ENCODE results near the gene BMPER. TPM values are rescaled to one million over a fixed set of nuclear protein-coding genes. Genes with fewer than 3 reads are reported as not detected.

Gene BMPER
- total and polyA plus RNA-seq, 2 of the 8 experiments (the other 6 are each of a cell fraction or from before 2014, with no cell fraction given), result 0.33 to 0.69 TPM

- TF ChIP-seq JUND (IDR thresholded peaks at IDR 0.05; ENCODE audit: low read length) (no peak), TEAD4 (IDR thresholded peaks at IDR 0.05; ENCODE audit: low read depth, low read length) (no peak)
Measured at GRCh38 chr7:34192906-34193305, 287.6 kb downstream of the BMPER start (continued).

Data from H1 (cell line).